ENCODE measurements around the gene PALLD.

Gene PALLD

GRCh38 chr4:168863719-168864647, 367.1 kb downstream of the PALLD start:
- no peak for DNase-seq

DNA sequence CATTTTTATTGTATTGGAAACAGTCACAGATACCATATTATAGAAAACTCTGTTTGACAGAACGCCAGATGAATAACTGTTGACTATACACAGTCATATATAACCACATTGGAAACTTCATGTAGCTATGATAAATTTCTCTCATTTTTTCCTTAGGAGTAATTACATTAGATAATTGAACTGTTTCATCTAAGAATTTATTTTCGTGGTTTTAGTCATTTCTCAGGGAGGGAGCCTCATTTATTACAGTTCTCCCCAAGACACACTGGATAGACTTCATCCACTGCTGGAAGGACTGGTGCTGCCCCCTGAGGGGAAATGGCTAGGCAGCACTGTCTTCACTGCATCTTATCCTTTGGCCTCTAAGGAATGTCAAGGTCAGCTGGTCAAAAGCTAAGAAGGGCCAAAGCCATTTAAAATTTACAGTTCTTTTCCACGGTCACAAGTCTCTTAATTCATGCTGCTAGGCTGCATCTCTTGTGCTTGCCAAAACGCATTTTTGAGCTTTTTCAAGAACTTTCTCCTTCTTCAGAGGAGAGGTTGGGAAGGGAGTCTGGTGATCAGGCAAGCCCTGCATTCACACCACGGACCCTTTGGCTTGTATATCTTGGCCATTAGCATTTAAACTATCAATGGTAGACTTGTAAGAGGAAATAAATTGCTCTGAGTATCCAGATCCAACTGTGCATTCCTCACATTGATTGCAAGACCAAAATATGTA, 368.1 kb downstream of the PALLD start:
- no peak for DNase-seq

DNA sequence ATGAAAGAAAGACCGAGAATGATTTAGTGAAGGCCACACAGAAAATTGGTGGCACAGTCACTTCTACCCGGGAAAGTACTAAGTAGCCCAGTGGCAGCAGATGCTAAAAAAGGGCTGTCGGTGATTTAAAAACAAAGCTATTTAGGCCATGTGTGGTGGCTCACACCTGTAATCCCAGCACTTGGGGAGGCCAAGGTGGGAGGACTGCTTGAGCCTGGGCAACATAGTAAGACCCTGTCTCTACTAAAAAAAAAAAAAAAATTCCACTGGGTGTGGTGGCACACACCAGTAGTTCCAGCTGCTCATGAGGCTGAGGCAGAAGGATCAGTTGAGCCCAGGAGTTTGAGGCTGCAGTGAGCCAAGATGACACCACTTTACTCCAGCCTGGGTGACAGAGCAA, 369.0 kb downstream of the PALLD start:
- no peak for DNase-seq

- no peak for DNase-seq
These were observed 369.8 kb downstream of the PALLD start for GRCh38 chr4:168866635-168867034.

DNA sequence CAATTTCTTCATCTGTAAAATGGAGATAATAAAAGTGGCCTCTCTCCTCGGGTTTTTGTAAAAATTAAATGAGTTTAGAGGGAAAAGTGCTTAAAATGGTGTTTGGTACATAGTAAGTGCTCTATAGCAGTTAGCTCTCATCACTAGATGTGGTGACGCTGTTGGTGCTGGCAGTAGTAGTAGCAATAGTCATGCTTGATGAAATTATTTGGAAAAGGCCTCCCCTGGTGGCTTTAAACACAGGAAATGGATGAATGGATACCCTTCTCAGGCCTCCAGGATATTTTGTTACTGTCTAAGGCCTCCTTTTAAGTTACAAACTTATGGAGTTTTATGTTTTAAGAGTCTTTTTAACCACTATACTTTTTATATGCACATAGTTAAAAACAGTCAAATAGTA, 370.3 kb downstream of the PALLD start:
- DNase-seq = no peak

GRCh38 chr4:168868044-168868781, 371.4 kb downstream of the PALLD start:
- DNase-seq = no peak

DNA sequence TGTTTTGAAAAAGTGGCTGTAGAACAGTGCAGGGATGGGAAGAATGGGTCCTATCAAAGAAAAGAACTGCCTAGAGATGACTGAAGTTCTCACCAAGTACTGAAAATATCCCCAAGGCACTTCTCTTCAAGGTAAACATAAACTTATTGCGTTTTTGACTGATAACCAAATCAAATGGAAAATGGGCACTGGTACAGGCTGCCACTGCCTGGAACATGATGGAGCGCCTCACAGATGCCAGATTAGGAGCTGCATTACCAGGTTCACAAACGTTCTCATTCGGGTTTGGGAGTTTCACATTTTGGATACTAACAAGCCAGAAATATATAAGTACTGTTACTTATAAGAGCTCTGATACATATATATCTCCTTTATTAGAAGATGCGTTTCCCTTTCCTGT, 371.9 kb downstream of the PALLD start:
- DNase-seq = no peak

DNA sequence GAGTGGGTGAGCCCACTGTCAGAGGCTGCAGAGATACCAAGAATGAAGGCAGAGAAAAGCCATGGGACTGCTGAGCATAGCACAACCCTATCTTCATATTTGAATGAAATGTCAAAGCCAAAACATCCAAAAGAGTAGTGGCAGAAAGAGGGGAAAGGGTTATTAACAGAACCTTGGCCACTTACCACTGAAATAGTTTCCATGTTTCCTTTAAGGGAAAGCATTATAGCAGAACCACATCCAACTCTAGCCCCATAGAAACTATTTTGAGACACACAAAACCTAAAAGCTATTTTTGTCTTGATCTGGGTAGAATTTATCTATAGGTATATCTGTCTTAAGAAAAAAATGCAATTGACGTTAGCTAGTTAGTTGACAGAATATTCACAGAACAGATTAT, 373.2 kb downstream of the PALLD start:
- DNase-seq = no peak

DNA sequence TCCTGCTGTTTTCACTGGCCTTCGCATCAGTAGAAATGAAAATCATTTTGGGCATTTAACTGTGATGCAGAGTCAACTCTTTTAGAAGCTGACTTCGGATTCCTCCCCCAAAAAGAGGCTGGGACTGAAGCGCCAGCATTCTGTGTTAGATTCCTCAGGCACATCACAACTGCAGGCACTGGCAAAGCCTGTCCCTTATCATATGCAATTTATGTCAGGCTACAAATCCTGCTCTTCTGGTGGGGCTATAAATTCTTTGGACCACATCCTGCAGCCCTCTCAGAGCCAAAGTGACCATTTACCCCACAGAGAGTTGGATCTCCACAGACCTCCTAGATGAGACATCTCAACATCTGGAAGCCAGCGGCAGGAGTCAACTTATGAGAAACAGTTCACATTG, 374.8 kb downstream of the PALLD start:
- DNase-seq = no peak

GRCh38 chr4:168874083-168874482, 377.2 kb downstream of the PALLD start:
- DNase-seq = no peak

DNA sequence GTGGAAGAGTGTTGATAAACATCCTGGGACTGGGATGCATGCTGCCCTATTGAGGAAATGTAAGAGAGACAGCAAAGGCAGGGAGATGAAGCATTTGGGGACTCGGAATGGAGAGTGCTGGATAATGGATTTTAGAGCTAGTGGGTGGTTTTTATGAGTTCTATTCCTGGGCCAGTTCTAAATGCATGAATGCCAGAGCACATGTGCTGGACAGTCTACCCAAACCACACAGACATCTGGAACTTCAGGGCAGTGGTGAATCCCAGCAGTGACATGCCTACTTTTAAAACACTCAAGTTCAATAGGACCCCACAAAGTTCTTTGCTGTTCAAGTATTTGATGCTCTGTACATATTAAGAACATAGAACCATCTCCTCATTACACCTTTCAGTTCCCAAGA, 379.3 kb downstream of the PALLD start:
- no peak for DNase-seq

- no peak for DNase-seq
These were observed 380.9 kb downstream of the PALLD start for GRCh38 chr4:168877511-168878491.

- DNase-seq = no peak
These were observed 381.8 kb downstream of the PALLD start for GRCh38 chr4:168878623-168879022.

GRCh38 chr4:168879188-168879587, 382.3 kb downstream of the PALLD start:
- DNase-seq = no peak

DNA sequence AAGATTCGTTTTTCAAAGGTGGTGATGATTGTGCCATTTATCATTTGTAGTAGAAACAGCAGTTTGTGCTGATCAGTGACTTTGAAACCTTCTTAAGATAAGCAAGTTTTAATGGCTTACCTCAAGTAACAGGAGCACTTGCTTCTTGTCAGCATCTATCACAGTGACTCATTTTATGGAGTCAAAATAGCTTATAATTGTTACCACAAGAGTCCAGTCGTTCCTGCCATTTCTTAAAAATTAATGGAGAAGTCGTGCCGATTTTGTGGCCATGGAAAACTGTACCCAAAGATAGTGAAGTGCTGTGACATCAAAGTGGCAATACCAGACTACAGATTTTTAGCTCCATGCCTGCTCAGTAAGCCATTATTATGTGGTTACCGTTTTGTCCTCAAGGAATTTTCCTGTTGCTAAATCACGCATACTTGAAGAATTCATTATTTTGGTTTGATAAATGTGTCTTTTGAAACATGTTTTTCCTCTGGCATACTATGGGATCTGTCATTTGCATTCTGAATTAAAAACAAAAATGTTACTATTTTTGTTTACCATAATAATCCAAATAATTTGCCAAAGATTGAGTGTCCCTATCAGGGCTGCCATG, 383.3 kb downstream of the PALLD start:
- DNase-seq = no peak

DNA sequence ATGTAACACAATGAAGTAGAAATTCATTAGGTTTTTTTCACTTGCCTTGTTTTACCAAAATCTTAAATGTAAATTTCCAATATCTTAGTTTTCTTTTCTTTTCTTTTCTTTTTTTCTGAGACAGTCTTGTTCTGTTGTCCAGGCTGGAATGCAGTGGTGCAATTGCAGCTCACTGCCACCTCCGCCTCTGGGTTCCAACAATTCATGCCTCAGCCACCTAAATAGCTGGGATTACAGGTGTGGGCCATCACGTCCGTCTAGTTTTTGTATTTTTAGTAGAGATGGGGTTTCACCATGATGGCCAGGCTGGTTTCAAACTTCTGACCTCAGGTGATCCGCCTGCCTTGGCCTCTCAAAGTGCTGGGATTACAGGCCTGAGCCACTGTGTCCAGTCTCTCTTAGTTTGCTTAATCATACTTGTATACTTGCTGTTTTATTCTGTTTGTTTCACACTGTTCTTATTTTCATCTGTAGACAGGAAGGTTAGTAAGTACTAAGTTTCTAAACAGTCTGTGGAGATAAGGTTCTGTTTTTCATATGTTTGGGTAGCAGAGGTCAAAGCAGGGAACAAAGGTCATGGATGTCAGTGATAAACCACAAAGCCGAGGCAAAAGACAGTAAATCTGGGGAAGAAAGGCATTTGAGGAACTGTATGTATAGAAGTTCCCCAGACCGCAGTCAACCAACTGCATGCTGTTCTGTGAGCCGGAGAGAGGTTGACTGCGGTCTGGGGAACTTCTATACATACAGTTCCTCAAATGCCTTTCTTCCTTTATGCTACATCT, 384.2 kb downstream of the PALLD start:
- DNase-seq = no peak

DNA sequence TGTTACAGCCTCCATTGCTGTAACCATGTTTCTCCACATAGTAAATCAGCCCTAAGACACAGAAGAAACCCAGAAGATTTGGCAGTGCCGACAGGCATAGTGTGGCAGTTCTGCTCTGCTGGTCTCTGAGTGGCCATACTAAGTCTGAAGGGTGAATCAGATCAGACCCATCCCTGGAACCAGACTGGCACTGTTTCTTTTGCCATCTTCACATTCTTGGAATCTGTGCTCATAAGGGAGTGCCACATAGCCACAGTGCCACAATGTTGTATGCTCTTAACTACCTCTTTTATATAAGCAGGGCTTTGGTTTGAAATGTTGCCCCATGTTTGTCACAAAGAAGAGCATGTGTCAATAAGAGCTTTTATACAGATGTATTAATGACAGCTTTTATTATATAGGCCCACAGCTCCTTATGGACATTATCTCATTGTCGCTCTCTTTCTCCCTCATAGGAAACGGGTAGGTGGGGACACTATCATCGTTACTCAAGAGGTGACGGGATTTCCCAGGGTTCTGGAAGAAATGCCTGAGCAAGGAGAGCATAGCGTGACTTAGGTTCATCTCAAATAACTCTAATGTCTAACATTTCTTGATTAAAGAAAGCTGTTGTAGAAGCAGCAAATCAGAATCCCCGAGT, 385.0 kb downstream of the PALLD start:
- DNase-seq = no peak

DNA sequence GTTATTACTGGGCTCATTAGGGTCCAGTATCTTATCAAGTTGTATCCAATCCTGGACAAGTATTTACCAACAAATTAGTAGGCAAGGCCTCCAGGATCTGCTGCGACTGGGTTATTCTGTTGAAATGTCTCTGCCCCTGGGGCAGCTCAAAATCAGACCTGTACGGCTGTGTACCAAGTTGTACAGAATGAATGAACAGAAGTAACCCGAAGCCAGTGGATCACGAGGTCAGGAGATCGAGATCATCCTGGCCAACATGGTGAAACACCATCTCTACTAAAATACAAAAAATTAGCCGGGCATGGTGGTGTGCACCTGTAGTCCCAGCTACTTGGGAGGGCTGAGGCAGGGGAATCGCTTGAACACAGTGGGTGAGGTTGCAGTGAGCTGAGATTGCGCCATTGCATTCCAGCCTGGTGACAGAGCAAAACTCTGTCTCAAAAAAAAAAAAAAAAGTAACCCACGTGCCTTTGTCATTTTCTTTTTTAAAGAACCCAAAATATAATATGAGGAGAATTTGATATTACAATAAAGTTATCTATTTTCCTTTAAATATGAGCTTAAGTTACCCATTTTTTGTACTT, 385.9 kb downstream of the PALLD start:
- no peak for DNase-seq

GRCh38 chr4:168883513-168883912, 386.7 kb downstream of the PALLD start:
- DNase-seq = no peak
